A549 (cell line): ENCODE measurements around the gene PEX26. TPM values are rescaled to one million over a fixed set of nuclear protein-coding genes. Genes with fewer than 3 reads are reported as not detected.

Source experiments
- ATAC-seq, 2 experiments: fragments of 200-7000 bp in 1 of 2; fragments of >200 bp in 1 of 2; cut with Nextera tagmentation in 1 of 2; cut with Tn5 transposase in 1 of 2; 3 replicates each; pipeline versions ENCODE4 v1.8.0 to v1.9.1; 2018 to 2020; ENCODE audit warnings: mild to moderate bottlenecking in 1 of 2, moderate library complexity in 1 of 2
- CTCF ChIA-PET: fragments of 300-600 bp; sonication (Branson Sonifier 250); formaldehyde crosslinking; extraction: SDS; loops from one replicate; lab custom pipeline; 2021; ENCODE audit warnings: antibody characterized with exemption, inconsistent platforms; lab: Yijun Ruan, JAX
- POLR2A ChIA-PET: fragments of 350-600 bp; formaldehyde crosslinking; extraction: SDS; loops from one replicate; lab custom pipeline; 2021; ENCODE audit warnings: antibody characterized with exemption, inconsistent platforms; lab: Yijun Ruan, JAX
- DNase-seq, 2 experiments: peaks; one replicate each; pipeline versions ENCODE4 v3.0.0 to v3.0.0-alpha.2; 2011 to 2016; ENCODE audit warnings: low read depth in 1 of 2, low spot score in 1 of 2
- FAIRE-seq: peaks from 2 replicates; lab custom pipeline; 2011; peaks lifted over from hg19 to GRCh38; lab: Jason Lieb, UNC
- H3K27ac ChIP-seq, 2 experiments: fragments of >200 bp; sonication (Bioruptor Twin); formaldehyde crosslinking; 3 replicates each; pipeline ENCODE4 v1.5.1; 2016 to 2017
- H3K4me1 ChIP-seq: fragments of >200 bp; sonication (Bioruptor Twin); formaldehyde crosslinking; 3 replicates; pipeline ENCODE4 v1.6.1; 2016
- H3K4me2 ChIP-seq: fragments of >200 bp; sonication (Bioruptor Twin); formaldehyde crosslinking; 3 replicates; pipeline ENCODE4 v1.6.1; 2016
- H3K4me3 ChIP-seq: fragments of >200 bp; sonication (Bioruptor Twin); formaldehyde crosslinking; 3 replicates; pipeline ENCODE4 v1.5.1; 2016
- H3K9me3 ChIP-seq: fragments of >200 bp; sonication (Bioruptor Twin); formaldehyde crosslinking; 3 replicates; pipeline ENCODE4 v1.6.1; 2016
- BHLHE40 ChIP-seq: IDR thresholded peaks from 2 replicates; pipeline ENCODE4 v1.6.1; 2012; ENCODE audit warnings: low read depth, low read length, inconsistent platforms
- CBX8 ChIP-seq: fragments of 200-600 bp; sonication (generic); IDR thresholded peaks from 2 replicates; pipeline ENCODE4 v1.6.1; 2016
- CEBPB ChIP-seq, 2 experiments: fragments of >200 bp in 1 of 2; sonication (Bioruptor Twin) in 1 of 2; formaldehyde crosslinking in 1 of 2; IDR thresholded peaks; 2 replicates each; pipeline ENCODE4 v1.6.1; 2012 to 2016
- EP300 ChIP-seq, 2 experiments: fragments of >200 bp; sonication (Bioruptor Twin); formaldehyde crosslinking; IDR thresholded peaks; 2 replicates in 1 of 2; 3 replicates in 1 of 2; pipeline ENCODE4 v1.6.1; 2016 to 2017
- ESRRA ChIP-seq: fragments of 150-350 bp; IDR thresholded peaks from 2 replicates; pipeline ENCODE4 v1.6.1; 2014; ENCODE audit warnings: mild to moderate bottlenecking, low read length, borderline replicate concordance
- FOSL2 ChIP-seq, 2 experiments: fragments of 450-650 bp in 1 of 2; fragments of >200 bp in 1 of 2; sonication (Bioruptor Twin) in 1 of 2; formaldehyde crosslinking; IDR thresholded peaks; 2 replicates each; pipeline versions ENCODE4 v1.5.0 to v1.6.1; 2016 to 2020; ENCODE audit warnings: mild to moderate bottlenecking in 1 of 2, moderate library complexity in 1 of 2
- MAZ ChIP-seq: fragments of 150-350 bp; IDR thresholded peaks from 2 replicates; pipeline ENCODE4 v1.6.1; 2014; ENCODE audit warnings: antibody characterized with exemption, low read depth, low read length, borderline replicate concordance
- MYC ChIP-seq: IDR thresholded peaks from 2 replicates; pipeline ENCODE4 v1.6.1; 2012; ENCODE audit warnings: mild to moderate bottlenecking, inconsistent platforms, low read length, improper control_type of control experiment, borderline replicate concordance
- NR3C1 ChIP-seq: fragments of >200 bp; sonication (Bioruptor Twin); formaldehyde crosslinking; IDR thresholded peaks from 3 replicates; pipeline ENCODE4 v1.6.1; 2017
- PHF8 ChIP-seq: fragments of 200-600 bp; sonication (generic); IDR thresholded peaks from 2 replicates; pipeline ENCODE4 v1.6.1; 2016; ENCODE audit warnings: low read depth, mild to moderate bottlenecking, antibody characterized with exemption, moderate library complexity, borderline replicate concordance
- POLR2A ChIP-seq: IDR thresholded peaks from 2 replicates; pipeline ENCODE4 v1.6.1; 2012; ENCODE audit warnings: mild to moderate bottlenecking, low read length
- POLR2AphosphoS2 ChIP-seq: conservative IDR thresholded peaks from 2 replicates; pipeline ENCODE4 v1.6.1; 2012; ENCODE audit warnings: low read length, improper control_type of control experiment, inconsistent platforms
- RAD21 ChIP-seq, 2 experiments: fragments of >200 bp in 1 of 2; sonication (Bioruptor Twin) in 1 of 2; formaldehyde crosslinking in 1 of 2; IDR thresholded peaks in 1 of 2; conservative IDR thresholded peaks in 1 of 2; 2 replicates in 1 of 2; 3 replicates in 1 of 2; pipeline ENCODE4 v1.6.1; 2012 to 2018; ENCODE audit warnings: inconsistent platforms in 1 of 2
- RFX5 ChIP-seq: fragments of 450-650 bp; IDR thresholded peaks from 2 replicates; pipeline ENCODE4 v1.7.1; 2014; ENCODE audit warnings: antibody characterized with exemption, mild to moderate bottlenecking, moderate library complexity
- RNF2 ChIP-seq: fragments of 200-600 bp; sonication (generic); IDR thresholded peaks from 2 replicates; pipeline ENCODE4 v1.6.1; 2016; ENCODE audit warnings: low read depth, mild to moderate bottlenecking, antibody characterized with exemption, moderate library complexity, borderline replicate concordance
- TP53 ChIP-seq: fragments of 250-450 bp; sonication (Bioruptor Pico); IDR thresholded peaks from 2 replicates; pipeline ENCODE4 v1.5.0; 2021; ENCODE audit warnings: mild to moderate bottlenecking, moderate library complexity
- WGBS: methylation state at CpG from one replicate; pipeline ENCODE4 v1.1.6; 2017; ENCODE audit errors: missing lambda C conversion rate; 5-methylcytosine and 5-hydroxymethylcytosine counted together
- polyA plus RNA-seq, 4 experiments: library from polyadenylated mRNA; depleted of rRNA in 3 of 4; stranded (reverse); fragments of >200 nt; fragmentation: RNase III in 1 of 4; extraction: RNeasy Plus Mini Kit Qiagen cat#74134 plus additional on column Dnase treatment in 1 of 4; gene quantifications; 2 replicates in 3 of 4; 3 replicates in 1 of 4; pipeline ENCODE4 v1.2.3, GENCODE V29; 2011 to 2017
- TF ChIP-seq, protein P1 (sequence below): fragments of 150-350 bp; IDR thresholded peaks from 2 replicates; pipeline ENCODE4 v1.6.1; 2014; ENCODE audit warnings: low read depth, mild to moderate bottlenecking, low read length
- TF ChIP-seq, protein P2 (sequence below): fragments of 200-600 bp; sonication (generic); IDR thresholded peaks from 2 replicates; pipeline ENCODE4 v1.6.1; 2016; ENCODE audit warnings: antibody characterized with exemption, mild to moderate bottlenecking, moderate library complexity
- TF ChIP-seq, protein P3 (sequence below): fragments of >200 bp; sonication (Bioruptor Twin); formaldehyde crosslinking; IDR thresholded peaks from 2 replicates; pipeline ENCODE4 v1.6.1; 2016
- TF ChIP-seq, protein P4 (sequence below): IDR thresholded peaks from 2 replicates; pipeline ENCODE4 v1.6.1; 2012; ENCODE audit warnings: low read depth, borderline replicate concordance
- TF ChIP-seq, protein P5 (sequence below): fragments of 450-650 bp; IDR thresholded peaks from 2 replicates; pipeline ENCODE4 v1.6.1; 2014; ENCODE audit warnings: antibody characterized with exemption

PEX26 gene
- polyA plus RNA-seq, 2 of the 4 experiments (the other 2 are of a cell fraction), result 11.8 to 12.4 TPM

DNA sequence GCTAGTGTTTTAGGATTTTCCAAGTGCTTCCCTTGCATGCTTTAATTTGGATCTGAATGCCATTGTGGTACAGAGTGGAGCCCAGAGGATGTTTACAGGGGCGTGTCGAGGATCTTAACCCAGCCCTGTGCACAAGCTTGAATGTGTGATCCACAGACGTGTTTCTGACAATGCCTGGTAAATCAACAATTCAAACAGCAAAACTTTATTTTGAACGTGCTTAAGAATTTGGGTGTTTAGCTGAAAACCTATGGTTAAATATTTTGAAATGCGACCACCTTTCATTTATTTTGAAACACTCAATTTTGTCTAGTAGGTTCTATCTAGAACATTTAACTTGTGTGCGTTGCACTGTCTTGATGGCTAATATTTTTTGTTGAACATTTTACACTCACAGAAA lies 34.6 kb downstream of the PEX26 start:
- H3K4me2 ChIP-seq, result no peak overlapping the region
- H3K4me1 ChIP-seq, result no peaks in the 10 kb centered on the region
- H3K9me3 ChIP-seq, result no peaks in the 10 kb centered on the region
- TF ChIP-seq POLR2A (no peak), RNF2 (no peak), CEBPB (IDR thresholded peaks at IDR 0.05) (no peak)
- H3K4me3 ChIP-seq, result no peak overlapping the region
- ATAC-seq (no peak), FAIRE-seq (no peak), DNase-seq (no peak)
- WGBS, result 78% methylated on average over 6 of the region's 6 CpGs
- POLR2A ChIA-PET, result no interaction called here
- CTCF ChIA-PET, result no interaction called here
- H3K27ac ChIP-seq, result no peak overlapping the region

DNA sequence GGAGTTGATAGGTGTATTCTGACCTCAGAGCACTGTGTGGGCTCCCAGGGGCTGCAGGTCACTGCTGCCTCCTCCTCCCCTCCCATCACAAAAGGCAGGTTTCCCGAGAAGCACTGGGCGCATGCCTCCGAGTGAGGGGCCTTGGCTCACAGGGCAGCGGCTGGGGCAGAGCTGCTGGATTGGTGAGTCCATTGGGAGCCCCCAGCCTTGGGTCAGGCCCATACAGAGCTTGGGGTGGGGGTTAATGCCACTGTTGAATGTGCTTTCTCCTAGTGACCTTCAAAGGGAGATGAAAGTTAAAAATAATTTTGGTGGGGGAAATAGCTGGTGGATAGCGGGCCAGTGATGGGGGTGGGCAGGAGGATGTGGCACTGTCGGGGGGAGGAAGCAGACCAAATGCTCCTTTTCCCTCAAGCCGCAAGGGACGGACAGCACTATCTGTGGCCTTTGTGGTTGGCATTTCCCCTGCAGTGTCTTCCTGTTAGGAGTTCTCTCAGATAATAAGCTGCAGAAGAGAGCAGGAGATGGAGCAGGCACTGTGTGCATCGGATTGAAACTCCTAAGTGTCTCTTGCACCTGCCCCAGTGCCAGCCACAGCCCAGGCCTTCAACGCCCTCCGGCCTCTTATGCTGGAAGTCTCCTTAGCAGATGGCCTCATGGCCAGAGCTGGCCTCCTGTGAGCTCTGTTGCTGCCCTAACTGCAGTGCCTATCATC lies 36.0 kb downstream of the PEX26 start:
- DNase-seq (no peak), ATAC-seq (no peak), FAIRE-seq (no peak)
- WGBS, result 92% methylated on average over 8 of the region's 11 CpGs
- no peak overlapping the region for H3K4me3 ChIP-seq
- no peaks in the 10 kb centered on the region for H3K9me3 ChIP-seq
- TF ChIP-seq, protein P1, sequence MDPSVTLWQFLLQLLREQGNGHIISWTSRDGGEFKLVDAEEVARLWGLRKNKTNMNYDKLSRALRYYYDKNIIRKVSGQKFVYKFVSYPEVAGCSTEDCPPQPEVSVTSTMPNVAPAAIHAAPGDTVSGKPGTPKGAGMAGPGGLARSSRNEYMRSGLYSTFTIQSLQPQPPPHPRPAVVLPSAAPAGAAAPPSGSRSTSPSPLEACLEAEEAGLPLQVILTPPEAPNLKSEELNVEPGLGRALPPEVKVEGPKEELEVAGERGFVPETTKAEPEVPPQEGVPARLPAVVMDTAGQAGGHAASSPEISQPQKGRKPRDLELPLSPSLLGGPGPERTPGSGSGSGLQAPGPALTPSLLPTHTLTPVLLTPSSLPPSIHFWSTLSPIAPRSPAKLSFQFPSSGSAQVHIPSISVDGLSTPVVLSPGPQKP, result no peak
- TF ChIP-seq RNF2 (no peak), MAZ (no peak), POLR2A (no peak), EP300 (IDR thresholded peaks at IDR 0.05) (no peak), TP53 (no peak), RAD21 (conservative IDR thresholded peaks at IDR 0.05 in 1 of 2, IDR thresholded peaks at IDR 0.05 in 1 of 2) (no peak), POLR2AphosphoS2 (no peak), FOSL2 (IDR thresholded peaks at IDR 0.05) (no peak), FOSL2 (CRISPR knock-in tag; IDR thresholded peaks at IDR 0.05) (no peak), PHF8 (no peak), CBX8 (no peak), MYC (no peak), NR3C1 (no peak), BHLHE40 (no peak), RFX5 (no peak), ESRRA (no peak)
- TF ChIP-seq, protein P2, sequence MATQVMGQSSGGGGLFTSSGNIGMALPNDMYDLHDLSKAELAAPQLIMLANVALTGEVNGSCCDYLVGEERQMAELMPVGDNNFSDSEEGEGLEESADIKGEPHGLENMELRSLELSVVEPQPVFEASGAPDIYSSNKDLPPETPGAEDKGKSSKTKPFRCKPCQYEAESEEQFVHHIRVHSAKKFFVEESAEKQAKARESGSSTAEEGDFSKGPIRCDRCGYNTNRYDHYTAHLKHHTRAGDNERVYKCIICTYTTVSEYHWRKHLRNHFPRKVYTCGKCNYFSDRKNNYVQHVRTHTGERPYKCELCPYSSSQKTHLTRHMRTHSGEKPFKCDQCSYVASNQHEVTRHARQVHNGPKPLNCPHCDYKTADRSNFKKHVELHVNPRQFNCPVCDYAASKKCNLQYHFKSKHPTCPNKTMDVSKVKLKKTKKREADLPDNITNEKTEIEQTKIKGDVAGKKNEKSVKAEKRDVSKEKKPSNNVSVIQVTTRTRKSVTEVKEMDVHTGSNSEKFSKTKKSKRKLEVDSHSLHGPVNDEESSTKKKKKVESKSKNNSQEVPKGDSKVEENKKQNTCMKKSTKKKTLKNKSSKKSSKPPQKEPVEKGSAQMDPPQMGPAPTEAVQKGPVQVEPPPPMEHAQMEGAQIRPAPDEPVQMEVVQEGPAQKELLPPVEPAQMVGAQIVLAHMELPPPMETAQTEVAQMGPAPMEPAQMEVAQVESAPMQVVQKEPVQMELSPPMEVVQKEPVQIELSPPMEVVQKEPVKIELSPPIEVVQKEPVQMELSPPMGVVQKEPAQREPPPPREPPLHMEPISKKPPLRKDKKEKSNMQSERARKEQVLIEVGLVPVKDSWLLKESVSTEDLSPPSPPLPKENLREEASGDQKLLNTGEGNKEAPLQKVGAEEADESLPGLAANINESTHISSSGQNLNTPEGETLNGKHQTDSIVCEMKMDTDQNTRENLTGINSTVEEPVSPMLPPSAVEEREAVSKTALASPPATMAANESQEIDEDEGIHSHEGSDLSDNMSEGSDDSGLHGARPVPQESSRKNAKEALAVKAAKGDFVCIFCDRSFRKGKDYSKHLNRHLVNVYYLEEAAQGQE, result no peak
- TF ChIP-seq, protein P3, sequence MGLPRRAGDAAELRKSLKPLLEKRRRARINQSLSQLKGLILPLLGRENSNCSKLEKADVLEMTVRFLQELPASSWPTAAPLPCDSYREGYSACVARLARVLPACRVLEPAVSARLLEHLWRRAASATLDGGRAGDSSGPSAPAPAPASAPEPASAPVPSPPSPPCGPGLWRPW, result no peak
- TF ChIP-seq, protein P4, sequence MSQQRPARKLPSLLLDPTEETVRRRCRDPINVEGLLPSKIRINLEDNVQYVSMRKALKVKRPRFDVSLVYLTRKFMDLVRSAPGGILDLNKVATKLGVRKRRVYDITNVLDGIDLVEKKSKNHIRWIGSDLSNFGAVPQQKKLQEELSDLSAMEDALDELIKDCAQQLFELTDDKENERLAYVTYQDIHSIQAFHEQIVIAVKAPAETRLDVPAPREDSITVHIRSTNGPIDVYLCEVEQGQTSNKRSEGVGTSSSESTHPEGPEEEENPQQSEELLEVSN, result no peak
- TF ChIP-seq, protein P5, sequence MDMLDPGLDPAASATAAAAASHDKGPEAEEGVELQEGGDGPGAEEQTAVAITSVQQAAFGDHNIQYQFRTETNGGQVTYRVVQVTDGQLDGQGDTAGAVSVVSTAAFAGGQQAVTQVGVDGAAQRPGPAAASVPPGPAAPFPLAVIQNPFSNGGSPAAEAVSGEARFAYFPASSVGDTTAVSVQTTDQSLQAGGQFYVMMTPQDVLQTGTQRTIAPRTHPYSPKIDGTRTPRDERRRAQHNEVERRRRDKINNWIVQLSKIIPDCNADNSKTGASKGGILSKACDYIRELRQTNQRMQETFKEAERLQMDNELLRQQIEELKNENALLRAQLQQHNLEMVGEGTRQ, result no peak
- ChIA-PET POLR2A (no interaction called here), CTCF (no interaction called here)
- H3K27ac ChIP-seq, result no peak overlapping the region
- H3K4me2 ChIP-seq, result no peak overlapping the region
- no peaks in the 10 kb centered on the region for H3K4me1 ChIP-seq
